Femur (tissue), 1 donor: Measurements from ENCODE around the gene PHACTR4.
"Not testable (repeated sequence)": the region's sequence is repeated elsewhere in the genome, so short reads cannot be mapped to it uniquely, and the experiment has no call there.

Experiments
- DNase-seq: peaks from one replicate; pipeline ENCODE4 v3.0.0-alpha.2; 2017

Gene PHACTR4

GRCh38 chr1:28437924-28438699, 68.6 kb downstream of the PHACTR4 start:
- DNase-seq: peak; percentile 87

- no peak for DNase-seq
Measured at GRCh38 chr1:28439320-28439719, 69.8 kb downstream of the PHACTR4 start.

- no peak for DNase-seq
Measured at GRCh38 chr1:28441674-28442073, 72.1 kb downstream of the PHACTR4 start.

GRCh38 chr1:28443550-28443949, 74.0 kb downstream of the PHACTR4 start:
- DNase-seq: no peak

- DNase-seq: no peak
Measured at GRCh38 chr1:28447679-28448078, 78.1 kb downstream of the PHACTR4 start.

- DNase-seq: not testable (repeated sequence)
Measured at GRCh38 chr1:28448094-28448611, 78.6 kb downstream of the PHACTR4 start.

GRCh38 chr1:28449904-28450303, 80.4 kb downstream of the PHACTR4 start:
- DNase-seq: no peak

- DNase-seq: no peak
Measured at GRCh38 chr1:28450561-28450960, 81.0 kb downstream of the PHACTR4 start.

GRCh38 chr1:28451011-28451410, 81.5 kb downstream of the PHACTR4 start:
- no peak for DNase-seq

GRCh38 chr1:28456078-28456477, 86.5 kb downstream of the PHACTR4 start:
- no peak for DNase-seq

- DNase-seq: no peak
Measured at GRCh38 chr1:28457678-28458077, 88.1 kb downstream of the PHACTR4 start.

GRCh38 chr1:28458237-28459228, 89.0 kb downstream of the PHACTR4 start:
- DNase-seq: no peak

GRCh38 chr1:28466226-28466778, 96.8 kb downstream of the PHACTR4 start:
- DNase-seq: no peak

GRCh38 chr1:28470146-28470545, 100.6 kb downstream of the PHACTR4 start:
- no peak for DNase-seq

GRCh38 chr1:28479497-28479896, 110.0 kb downstream of the PHACTR4 start:
- DNase-seq: not testable (repeated sequence)

- DNase-seq: no peak
Measured at GRCh38 chr1:28480308-28480707, 110.8 kb downstream of the PHACTR4 start.

- DNase-seq: no peak
Measured at GRCh38 chr1:28482138-28482537, 112.6 kb downstream of the PHACTR4 start.

- DNase-seq: no peak
Measured at GRCh38 chr1:28482702-28483101, 113.2 kb downstream of the PHACTR4 start.

GRCh38 chr1:28494737-28495136, 125.2 kb downstream of the PHACTR4 start:
- no peak for DNase-seq

- DNase-seq: no peak
Measured at GRCh38 chr1:28499553-28499952, 130.0 kb downstream of the PHACTR4 start.

GRCh38 chr1:28501925-28502324, 132.4 kb downstream of the PHACTR4 start:
- no peak for DNase-seq

- DNase-seq: no peak
Measured at GRCh38 chr1:28503117-28503516, 133.6 kb downstream of the PHACTR4 start.
